HPDE6-E6E7 (cell line): ENCODE data around the gene STUM.
"Not testable (repeated sequence)": the region's sequence is repeated elsewhere in the genome, so short reads cannot be mapped to it uniquely, and the experiment has no call there.

Source experiments
- DNase-seq: peaks from one replicate; pipeline ENCODE4 v3.0.0; 2011; ENCODE audit warnings: missing footprints; ENCODE audit errors: extremely low spot score

The STUM gene

DNA sequence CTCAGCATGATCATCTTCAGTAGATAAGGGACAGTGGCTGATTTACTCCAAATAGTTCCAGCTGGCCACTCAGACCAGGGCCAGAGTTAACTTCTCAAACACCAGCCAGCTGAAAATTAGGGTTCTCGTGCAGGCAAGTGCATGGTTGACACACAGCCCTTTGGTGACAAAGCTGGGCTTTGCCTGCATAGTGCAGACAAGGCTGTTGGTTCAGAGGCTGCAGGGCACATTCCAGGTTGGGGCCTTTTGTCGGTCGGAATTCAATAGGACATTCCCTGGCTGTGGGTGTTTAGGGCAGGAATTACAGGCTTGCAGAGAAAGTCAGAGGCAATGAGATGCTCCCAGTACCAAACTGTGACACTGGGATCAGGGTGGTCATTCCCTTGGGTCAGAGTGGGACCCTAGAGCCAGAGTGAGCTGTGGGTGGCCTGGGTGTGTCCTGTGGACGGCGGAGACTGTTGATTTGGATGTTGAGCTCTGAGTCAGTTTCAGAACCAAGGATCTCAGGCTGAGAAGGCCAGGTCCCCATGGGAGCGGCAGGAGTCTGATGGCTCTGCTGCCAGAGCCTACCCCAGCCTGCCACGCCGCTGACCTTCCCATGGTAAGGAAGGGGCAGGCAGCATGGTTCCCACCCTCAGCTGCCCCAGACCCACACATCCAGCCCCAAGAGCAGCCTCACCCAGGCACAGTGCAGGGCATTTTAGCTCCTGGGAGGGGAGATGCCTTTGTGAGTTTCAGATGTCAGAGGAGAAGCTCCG is 56.2 kb downstream of the STUM start:
- DNase-seq, result no peak

DNA sequence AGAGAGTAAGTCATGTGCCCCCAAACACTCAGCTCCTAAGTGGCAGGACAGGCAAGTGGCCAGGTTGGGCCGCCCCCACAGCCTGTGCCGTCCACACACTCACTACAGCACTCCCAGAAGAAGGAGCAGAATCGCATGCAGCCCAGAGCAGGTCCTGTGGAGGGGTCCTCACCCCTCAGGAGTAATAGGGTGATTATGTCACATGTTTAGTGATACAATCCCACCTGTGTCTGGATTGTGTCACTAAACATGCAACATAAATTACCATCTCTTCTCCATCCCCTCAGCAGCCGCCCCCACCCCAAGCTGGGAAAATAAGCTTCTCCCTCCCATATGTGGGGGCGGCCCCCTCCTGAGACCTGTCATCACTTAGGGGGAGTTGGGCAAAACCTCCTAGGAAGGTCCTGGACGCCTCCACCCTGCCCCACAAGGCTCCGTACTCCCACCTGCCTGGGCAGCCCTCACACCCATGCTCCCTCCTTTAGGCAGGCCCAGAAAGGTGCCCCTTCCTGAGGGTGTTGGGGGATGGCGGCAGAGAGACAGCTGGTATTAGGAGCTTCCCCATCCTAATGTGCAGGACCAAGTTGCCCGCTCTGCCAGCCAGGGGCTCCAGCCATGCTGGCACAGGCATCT is 56.9 kb downstream of the STUM start:
- no peak for DNase-seq

DNA sequence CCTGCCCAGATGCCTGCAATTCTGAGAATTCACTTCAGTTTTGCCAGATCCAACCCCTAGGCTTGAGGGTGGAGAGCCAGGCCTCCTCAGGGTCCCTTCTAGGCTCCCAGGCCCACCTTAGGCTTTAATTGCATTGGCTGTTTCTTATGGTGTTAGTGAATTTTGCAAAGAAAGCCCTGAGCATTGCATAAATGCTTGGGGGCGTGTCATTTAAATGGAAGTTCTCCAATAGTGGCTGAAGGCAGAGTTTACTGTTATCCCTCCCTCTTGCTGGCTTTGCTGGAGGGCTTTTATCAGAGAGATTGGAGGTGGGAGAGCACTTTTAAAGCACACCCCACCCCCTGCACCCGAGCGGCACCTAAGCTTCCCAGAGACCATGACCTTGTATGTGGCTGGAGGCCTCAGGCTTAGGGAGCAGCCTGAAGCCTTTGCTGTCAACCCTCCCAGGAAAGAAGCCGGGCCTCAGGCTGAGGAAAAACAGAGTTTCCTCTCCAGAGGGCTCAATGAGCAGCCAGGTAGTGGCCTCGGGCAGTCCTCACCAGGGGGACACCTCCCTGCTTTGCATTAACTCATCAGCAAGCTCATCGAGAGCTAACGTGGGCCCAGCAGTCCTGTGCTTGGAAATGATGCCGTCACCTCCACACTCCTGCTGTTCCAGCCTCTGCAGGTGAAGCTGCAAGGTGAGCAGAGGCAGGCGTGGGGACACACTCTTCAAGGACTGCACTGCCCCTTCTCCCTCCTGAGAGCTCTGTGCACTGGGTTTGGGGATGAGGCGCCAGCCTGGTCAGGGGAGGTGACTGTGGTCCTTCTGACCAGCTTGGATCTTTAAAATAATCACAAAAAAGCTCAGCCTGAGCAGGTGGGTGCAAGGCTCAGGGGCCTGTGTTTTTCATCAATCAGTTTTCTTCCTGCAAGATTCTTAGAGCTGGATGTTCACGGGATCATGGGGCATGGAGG is 58.0 kb downstream of the STUM start:
- DNase-seq, result no peak

DNA sequence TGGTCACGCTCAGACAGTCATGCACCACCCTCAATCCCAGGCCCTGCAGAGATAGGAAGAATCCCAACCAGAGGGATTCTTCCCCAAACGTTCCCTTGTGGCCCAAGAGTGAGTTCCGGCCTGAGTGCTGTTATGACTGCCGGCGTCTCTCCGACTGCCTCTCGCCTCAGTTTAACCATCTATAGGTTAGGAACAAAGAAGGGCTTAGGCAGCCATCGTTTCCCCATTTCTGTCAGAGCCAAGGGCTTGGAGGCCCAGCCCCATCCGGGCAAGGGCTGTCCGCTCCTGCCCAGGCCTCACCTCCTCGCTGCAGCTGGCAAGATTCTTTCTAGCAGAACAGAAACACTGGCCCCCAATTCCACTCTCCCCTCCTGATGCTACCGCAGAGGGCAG is 58.7 kb downstream of the STUM start:
- DNase-seq, result no peak

DNA sequence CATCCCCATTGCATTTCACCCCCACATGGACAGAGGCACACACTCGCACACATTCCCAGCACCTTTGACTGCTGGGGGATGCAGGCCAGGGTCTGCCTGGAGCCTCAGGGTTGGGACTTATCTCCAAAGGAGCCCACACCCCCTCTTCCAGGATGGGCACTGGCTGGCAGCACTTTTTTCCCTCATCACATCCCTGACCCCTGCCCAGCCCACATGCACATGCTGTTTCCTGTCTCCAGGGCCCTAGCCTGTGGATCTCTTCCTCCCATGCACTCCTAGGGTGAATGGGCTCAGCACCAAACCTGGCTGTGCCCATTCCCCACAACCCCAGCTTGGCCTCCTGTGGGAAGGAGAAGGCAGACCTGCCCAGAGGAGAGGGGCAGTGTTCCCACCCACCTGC is 59.3 kb downstream of the STUM start:
- no peak for DNase-seq

DNA sequence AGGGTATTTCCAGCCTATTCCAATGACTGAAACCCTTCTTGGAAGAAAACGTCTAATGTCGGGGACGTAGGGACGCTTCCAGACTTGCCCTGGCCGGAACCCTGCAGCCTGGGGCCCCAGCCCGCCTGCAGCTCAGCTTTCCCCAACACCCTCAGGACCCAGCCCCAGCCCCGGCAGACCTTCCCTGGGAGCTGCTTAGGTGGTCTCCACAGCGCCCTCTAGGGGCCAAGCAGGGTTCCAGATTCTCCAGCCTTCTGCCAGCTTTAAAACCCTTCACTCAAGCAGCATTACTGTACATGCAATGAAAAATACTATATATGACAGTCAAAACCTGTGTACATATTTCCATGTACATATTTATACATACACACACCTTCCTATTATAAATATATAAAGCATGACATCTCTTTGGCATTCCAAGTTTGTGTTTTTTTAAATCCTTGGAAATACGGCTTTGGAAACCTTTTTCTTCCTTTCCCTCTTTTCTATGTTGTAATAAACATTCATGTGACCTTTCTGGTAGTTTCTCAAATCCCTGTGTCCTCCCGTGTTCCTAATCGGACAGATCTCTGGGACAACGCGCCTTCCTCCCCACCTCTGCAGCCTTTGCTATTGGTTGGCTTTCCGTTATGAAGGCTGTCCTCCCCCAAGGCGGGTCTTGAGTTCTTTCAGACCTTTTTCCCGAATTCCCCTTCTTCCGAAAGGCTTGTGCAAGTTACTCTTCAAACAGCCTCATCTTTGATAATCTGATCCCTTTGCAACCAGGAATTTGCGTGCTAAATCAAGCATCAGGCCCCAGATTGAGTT is 60.3 kb downstream of the STUM start:
- DNase-seq, result peak; percentile 38

DNA sequence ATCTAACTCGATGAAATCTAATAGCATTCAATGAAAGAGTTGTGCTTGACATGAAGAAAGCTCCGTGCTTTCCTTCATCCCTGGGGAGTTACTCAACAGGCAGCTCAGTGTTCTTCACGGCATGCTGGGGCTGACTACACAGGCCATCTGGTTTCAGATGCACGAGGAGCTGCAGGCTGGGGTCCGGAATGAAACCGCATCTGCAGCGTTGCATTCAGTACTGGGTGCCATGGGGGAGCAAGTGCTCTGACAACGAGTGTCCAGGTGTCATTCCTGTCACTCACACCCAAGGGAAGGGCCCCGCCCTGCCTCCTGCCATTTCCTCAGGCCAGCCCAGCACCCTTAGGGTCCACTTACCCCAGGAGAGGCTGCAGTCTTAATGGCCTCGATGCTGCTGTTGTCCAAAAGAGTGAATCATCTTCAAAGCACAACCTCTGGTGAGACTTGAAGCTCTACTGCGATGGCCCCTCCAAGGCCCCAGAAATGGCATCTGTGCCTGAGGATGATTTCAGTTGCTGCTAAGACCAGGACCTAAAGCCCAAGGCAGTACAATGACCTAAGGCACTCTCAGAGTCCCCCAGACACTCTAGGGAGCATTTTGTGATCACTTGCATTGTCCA is 61.4 kb downstream of the STUM start:
- no peak for DNase-seq

DNA sequence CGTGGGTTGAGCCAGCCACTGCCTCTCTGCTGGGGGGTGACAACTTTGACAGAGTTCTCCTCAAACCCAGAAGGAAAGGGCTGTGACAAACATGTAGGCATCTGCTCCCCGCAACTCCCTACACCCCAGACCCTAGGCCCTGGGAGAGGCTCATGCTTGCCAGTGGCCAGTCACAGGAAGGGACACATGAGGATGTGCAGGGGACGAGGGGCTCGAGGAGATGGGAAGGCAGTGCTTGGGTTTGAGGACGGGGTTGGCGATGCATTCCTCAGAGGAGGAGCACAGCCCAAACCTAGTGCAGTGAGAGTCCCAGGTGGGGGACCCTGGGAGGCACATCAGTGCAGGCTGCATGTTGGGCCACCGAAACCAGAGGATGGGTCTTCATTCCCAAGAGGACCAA is 62.1 kb downstream of the STUM start:
- no peak for DNase-seq

DNA sequence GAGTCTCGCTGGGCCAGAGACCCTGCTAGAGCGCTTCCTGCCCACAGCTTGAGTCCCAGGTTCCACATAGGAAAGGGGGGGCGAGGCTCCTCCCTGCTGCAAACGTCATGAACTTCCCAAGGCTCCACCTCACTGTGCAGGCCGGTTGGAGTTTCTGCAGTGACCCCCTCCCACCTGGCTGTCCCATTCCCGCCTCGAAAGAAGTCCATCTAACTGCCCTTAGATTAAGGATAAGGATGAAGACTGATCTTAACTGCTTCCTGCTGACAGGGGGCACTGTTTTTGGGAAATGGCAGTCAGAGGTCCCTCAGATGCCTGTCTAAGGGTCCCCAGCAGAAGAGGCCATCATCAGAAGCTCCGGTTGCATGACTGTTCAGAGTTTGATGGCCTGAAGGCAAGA is 62.7 kb downstream of the STUM start:
- no peak for DNase-seq

DNA sequence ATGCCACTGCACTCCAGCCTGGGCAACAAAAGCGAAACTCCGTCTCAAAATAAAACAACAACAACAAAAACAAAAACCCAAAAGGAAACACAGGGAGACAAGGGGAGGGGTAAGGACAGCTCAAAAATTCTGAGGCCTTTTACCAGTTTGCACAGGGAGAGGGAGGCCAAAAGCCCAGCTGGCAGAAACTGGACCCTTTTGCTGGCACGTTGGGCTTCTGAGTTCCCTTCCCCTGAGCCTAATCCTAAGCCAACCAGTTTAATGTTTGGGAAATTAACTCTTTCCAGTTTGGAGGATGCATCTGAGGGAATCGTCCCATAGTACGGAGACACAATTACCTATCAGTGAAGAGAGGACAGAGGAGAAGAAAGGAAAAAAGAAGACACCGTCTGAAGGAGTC is 63.4 kb downstream of the STUM start:
- not testable (repeated sequence) for DNase-seq

DNA sequence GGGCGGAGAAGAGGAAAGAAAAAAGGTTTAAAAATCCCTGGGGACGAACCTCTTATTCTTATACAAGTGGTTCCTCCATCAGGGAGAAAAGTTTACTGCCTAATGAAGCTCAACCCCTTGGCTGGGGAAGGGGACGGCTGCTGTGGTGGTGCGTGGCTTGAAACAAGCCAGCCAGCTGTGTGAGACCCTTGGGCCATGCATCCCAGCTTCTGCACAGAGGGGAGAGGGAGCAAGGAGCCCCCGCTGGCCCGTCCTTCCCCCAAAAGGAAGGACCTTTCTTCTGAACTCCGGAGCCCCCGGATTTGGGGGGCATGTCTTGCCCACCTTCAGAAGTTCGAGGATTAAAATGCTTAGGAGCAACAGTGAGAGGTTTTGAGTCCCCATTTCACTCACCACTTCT is 67.3 kb downstream of the STUM start:
- no peak for DNase-seq

DNA sequence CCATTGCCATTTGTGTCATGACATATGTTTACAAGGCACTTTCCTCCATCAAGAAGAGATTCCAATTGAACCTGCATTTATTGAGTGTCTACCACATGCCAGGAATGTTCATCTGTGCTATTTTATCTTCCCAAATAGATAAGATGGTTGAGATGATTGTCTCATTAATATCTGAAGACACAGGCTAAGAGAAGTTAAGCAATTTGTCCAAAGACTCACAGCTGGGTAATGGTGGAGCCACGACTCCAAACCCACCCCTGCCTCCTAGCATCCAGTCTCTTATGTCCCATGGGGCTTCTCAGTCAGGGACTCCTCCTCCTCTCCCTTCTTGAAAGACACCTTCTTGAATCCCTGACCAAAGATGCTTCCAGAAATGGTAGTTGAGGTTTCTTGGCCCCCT is 68.1 kb downstream of the STUM start:
- no peak for DNase-seq

DNA sequence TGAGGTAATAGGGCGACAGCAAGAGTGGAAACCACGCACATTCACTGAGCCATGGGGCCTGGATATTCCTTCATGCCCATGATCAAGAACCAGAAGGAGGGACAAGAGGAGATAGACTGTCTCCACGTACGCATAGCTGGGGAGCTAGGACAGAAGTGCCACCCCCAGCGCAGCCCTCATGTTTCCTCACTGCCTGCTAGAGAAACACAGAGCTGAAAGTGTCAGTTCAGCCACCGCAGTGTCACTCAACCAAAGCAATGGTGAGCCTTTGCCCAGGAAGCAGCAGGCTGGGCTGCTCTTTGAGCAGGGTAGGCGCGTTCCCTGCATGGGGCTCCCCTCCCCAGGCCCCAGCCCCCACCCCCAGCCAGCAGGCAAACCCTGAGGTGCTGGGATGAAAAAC is 68.5 kb downstream of the STUM start:
- DNase-seq, result no peak

DNA sequence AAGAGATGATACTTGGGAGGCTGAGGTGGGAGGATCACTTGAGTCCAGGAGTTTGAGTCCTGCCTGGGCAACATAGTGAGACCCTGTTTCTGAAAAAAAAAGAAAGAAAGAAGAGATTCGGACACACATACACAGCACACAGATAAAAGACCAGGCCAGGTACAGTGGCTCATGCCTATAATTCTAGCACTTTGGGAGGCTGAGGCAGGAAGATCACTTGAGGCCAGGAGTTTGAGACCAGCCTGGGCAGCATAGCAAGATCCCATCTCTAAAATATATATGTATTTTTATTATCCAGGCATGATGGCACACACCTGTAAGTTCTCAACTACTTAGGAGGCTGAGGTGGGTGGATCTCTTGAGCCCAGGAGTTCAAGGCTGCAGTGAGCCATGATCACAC is 69.2 kb downstream of the STUM start:
- not testable (repeated sequence) for DNase-seq

DNA sequence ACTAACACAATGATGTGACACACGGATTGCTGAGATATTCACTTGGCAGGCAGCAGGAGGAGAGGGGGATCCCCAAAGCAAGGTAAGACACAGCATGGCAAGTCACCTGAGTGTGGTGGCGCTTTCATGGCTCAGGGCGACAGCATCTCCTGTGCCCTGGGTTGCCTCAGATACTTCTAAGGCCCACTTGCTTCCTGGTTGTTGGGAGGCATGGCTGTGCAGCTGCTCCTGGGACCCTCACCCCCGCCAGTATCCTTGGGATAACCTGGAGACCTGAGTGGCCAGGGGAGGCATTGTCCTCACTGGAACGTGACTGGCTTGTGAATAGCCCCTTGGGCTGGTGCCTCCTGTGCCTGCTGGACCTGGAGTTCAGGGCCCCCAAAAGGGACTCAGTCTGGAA is 69.8 kb downstream of the STUM start:
- DNase-seq, result no peak

DNA sequence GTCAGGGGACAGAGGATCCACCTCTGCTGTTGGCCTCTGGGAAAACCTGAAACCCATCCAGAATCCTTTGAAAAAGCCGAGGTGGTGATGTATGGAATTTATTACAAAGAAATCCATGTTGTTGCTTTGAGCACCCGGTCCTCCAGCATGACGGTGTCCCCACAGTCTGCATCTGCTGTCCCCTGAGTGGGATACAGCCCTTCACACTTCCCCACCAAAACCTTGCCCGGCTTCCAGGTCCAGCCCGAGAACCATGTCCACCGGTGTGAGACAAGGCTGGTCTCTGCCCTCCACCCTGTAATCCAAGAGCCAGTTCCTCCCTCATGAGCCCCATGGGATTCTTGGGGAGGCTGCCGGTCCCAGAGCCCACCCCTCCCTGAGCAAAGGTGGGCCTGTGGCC is 70.5 kb downstream of the STUM start:
- no peak for DNase-seq

DNA sequence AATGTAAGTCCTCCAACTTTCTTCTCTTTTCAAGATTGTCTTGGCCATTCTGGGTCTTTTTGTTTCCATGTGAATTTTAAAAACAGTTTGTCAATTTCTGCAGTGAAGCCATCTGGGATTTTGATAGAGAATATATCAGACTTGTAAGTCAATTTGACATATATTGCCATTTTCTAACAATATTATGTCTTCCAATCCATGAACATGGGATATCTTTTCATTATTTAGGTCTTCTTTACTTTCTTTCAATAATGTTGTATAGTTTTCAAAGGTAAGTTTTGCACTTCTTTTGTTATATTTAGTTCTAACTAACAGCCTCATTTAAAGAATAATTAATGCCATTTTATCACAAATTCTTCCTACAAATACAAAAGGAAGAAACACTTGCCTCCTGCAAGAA is 73.4 kb downstream of the STUM start:
- DNase-seq, result no peak

DNA sequence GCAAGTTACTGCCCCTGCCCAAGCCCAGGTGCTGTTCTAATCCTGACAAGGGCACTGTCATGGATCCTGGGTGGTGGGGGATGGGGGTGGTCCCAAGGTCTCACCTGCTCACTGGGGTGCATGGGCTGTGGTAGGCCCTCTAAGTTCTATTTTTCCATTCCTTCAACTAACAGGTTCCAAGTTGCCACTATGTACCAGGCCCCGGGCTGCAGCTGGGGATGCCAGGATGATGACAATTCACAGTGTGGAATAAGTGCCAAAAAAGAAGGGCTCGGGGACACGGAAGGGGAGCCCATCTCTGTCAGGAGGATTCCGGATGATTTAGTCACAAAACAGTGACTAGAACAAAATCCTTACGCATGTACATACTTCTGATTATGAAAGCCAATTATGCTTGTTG is 76.0 kb downstream of the STUM start:
- peak; percentile 65 for DNase-seq

DNA sequence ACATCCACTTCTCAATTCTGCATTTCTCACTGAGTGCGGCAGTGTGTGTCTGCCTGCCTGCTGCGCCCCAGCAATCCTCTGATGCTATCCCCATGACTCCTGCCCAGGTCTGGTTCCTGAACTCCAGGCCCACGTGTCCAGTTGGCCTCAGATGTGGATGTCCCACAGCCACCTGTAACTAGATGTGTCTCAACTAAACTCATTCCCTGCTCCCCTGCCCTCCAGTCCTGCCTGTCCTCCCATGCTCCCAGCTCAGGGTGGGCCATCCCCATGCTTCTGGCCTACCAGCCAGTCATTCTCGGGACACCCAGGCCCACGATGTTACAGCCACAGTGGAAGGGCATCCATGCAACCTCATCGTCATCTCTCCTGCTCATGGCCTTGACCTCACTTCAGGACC is 76.8 kb downstream of the STUM start:
- DNase-seq, result no peak

DNA sequence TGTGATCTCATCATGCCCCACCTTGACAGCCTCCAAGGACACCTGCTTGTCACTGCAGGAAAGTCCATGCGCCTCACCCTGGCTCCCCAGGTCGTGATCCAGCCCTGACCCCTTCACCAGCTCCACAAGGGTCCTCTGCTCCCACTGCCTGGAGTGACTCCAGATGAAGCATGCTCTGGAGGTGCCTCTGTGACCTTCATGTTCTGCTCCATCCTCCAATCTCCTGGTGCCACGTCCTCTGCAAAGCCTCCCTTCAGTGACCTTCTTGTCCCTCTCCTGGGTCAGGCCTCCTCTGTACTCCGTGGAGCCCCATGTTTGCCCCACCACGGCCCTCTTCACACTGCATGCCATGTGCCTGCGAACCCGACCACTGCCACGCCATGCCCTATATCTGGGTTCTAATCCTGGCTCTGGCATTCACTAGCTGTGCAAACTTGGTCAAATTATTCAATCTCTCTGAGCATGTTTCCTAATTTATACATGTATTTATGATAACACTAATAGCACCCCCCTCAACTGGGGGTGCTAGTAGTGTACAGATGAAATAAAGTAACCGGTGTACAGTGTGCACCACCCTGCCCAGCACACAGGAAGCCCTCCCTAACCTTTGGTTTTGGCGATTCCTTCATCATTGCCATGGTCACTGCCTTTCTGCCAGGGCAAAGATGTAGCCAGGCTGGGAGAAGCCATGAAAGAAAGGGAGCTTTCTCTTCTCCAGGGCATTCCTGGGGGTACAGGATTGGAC is 77.4 kb downstream of the STUM start:
- DNase-seq, result no peak

DNA sequence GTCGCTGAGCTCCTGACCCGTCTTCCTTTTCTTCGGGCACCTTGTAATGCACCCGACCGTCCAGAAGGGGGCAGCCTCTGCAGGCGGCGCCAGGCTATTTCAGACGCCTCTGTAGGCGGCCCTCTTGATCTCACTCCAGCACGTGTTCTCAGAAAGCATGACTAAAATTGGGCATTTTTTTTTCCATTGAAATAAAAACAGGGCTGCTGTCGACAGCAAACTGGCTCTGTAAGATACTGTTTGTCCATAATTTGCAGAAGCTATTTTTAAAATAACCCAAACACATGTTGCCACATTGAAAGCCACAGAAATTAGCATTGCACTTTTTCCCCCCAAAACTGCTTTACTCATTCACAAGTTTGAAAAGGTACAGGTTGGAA is 78.0 kb downstream of the STUM start:
- DNase-seq, result peak; percentile 51
